Measurements from ENCODE around the gene CGAS.
"Not testable (repeated sequence)": the region's sequence is repeated elsewhere in the genome, so short reads cannot be mapped to it uniquely, and the experiment has no call there.

CGAS gene

DNA sequence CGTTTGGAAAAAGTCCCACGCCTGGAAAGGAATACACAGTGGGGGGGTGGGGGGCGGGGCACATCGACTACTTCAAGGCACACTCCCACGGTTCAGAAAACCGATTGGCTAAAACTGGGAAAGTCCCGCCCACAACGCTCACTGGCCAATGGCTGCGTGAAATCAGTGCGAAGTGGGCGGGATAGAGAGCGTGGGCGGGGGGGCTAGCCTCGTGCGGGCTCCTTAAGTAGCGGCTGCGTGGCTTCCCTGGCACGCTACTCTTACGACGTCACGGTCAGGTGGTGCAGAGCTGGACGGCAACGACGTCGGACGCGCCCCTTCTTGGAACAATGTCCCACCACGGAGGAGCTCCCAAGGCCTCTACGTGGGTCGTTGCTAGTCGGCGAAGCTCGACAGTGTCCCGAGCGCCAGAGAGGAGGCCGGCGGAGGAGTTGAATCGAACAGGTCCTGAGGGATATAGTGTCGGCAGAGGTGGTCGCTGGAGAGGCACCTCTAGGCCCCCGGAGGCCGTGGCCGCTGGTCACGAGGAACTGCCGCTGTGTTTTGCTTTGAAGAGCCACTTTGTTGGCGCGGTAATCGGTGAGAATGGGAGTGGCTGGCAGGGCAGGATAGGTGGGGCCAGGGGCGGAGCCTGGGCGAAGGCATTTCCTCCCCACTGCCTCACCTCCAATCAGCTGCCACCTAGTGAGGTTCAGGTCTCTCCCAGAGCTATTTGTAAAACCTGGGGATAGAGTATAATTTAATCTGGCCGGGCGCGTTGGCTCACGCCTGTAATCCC is 57.3 kb downstream of the CGAS start, which contains the start of gene DDX43:
Gene DDX43, plus strand, starts transcription at position 252 of the 778 bp plus-strand sequence. Its CDS starts 78 bp downstream, at position 330.
- DNase-seq, result peak; percentile 19

GRCh38 chr6:73393278-73393677 is 58.8 kb downstream of the CGAS start:
- DNase-seq, result no peak

DNA sequence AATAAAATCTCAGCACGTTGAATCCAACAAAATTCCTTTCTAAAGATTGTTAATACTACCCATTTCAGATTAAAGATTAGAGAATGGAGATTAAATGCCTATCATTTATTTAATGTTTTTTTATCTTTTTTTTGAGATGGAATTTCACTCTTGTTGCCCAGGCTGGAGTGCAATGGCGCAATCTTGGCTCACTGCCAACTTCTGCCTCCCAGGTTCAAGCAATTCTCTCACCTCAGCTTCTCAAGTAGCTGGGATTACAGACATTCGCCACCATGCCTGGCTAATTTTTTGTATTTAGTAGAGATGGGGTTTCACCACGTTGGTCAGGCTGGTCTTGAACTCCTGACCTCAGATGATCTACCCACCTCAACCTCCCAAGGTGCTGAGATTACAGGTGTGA is 59.9 kb downstream of the CGAS start:
- peak; percentile 26 for DNase-seq

DNA sequence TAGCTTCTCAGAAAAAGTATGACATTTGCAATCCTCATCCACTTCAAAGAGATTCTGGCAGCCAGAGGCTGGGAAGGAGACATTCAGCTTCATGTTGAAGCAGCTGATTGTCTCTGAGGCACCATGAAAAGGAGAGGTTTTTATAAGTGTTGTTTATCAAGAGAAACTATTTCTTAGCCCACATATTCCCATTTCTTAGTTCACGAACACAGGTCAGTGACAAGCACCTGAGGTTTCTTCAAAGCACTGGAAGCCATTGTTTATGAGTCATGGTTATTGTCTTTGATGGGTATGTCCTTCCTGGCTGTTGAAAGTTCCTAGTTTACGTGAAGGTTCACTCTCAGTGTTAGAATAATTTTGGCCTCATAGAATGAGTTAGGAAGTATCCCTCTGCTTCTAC is 60.4 kb downstream of the CGAS start:
- DNase-seq, result peak; percentile 41

DNA sequence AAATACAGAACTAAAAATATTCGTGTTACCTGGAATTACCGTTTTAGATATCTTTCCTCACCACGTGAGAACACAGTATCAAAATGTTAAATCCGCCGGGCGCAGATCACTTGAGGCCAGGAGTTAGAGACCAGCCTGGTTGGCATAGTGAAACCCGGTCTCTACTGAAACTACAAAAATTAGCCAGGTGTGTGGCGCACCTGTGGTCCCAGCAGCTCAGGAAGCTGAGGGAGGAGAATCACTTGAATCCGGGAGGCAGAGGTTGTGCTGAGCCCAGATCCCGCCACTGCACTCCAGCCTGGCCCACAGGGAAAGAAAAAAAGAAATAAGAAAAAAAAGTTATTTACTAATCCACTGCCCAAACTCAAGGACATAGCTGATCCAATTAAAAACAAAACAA is 62.2 kb downstream of the CGAS start:
- DNase-seq, result peak; percentile 74

DNA sequence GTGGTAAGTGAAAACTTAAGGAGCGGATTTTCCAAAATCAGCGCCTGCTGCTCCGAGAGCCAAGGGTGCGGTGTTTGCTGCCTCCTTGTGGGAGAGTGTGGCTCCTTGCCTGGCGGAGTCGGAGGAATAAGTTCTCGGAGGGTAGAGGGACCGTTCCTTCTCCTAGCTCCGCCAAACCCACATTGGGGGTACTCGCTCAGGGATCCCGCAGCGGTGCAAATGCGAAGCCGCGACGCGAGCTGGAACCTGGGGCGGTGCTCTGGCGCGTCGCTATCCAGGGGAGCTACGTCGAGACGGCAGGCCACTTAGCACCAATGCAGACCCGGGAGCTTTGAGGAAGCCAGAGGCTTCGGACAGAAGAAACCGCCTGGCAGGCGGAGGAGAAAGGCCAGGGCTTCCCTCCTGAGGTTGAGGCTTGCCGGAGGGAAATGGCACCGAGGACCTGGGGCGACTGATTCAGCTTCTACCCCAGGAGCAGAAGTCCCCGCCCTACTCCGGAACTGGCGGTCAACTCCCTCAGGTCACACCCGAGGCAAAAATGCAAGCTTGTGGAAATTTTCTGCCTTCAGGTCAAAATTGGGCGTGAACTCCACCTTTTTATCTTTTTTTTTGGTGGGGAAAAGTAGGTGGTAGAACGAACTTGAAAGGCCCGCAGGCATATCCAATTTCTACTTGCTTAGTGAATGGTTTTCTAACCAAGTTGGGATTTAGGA is 63.1 kb downstream of the CGAS start:
- peak; percentile 84 for DNase-seq

DNA sequence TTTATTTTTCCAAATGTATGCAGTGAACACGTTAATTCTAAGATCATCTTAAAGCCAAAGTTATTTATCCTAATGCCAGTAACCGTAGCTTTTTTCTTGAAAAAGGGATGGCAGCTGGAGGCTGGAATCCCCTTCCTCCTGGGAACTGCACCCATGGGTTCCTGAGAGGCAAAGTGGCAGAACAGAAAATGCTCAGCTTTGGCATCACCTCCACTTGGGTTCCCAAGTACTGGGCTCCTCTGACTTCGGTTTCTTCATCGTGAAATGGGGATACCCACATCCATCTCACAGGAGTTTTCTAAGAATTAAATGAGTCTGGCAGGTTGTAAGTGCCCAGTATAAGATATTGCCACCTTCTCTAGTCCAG is 63.7 kb downstream of the CGAS start:
- DNase-seq, result no peak

DNA sequence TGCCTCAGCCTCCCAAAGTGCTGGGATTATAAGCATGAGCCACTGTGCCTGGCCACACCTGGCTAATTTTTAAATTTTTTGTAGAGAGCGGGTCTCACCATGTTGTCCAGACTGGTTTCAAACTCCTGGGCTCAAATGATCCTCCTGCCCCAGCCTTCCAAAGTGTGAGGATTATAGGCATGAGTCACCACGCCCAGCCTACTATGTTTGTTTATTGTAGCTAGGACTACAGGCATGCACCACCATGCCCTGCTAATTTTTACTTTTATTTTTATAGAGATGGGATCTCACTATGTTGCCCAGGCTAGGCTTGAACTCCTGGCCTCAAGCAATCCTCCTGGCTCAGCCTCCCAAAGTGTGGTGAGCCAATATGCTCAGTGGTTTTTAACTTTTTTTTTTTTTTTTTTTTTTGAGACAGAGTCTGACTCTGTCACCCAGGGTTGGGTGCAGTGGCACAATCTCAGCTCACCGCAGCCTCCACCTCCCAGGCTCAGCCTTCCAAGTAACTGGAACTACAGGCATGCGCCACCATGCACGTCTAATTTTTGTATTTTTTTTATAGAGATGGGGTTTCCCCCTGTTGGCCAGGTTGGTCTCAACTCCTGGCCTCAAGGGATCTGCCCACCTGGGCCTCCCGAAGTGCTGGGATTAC is 69.5 kb downstream of the CGAS start:
- peak; percentile 67 for DNase-seq

DNA sequence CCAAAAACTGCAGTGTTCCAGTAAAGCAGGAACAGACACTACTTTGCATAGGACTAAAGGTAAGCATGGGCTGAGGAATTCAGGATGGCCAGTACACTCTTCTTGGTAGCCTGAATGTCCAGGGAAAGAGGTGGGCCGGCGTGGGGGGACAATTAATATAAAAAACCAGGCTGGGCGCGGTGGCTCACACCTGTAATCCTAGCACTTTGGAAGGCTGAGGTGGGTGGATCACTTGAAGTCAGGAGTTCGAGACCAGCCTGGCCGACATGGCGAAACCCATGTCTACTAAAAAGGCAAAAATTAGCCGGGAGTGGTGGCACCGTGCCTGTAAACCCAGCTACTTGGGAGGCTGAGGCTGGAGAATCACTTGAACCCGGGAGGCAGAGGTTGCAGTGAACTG is 70.6 kb downstream of the CGAS start:
- not testable (repeated sequence) for DNase-seq

DNA sequence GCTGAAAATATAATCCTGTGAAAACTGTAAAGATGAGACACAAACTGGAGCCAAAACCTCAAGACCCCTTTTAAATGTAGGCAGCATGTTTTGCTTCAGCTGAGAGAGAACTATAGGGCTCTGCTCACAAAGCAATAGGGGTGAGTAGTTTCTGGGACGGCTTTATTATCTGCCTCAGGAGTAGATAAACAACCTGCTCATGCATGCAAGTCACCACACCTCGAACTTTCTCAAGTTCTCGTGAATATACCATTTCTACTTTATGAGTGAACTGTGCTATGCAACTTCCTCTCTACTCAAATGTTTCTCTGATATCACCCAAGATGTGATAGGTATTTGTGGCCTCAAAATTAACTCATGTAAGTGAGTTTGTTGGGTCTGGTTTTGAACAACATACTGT is 74.9 kb downstream of the CGAS start:
- no peak for DNase-seq

GRCh38 chr6:73375216-73375615 is 76.9 kb downstream of the CGAS start:
- peak; percentile 69 for DNase-seq
